HEK293T (cell line): ENCODE measurements around the gene APOBEC3F.
"Not testable (repeated sequence)": the region's sequence is repeated elsewhere in the genome, so short reads cannot be mapped to it uniquely, and the experiment has no call there.

Experiments
- CTCF ChIA-PET: fragments of 350-600 bp; formaldehyde crosslinking; extraction: SDS; loops from one replicate; lab custom pipeline; 2021; ENCODE audit warnings: antibody characterized with exemption, inconsistent platforms; lab: Yijun Ruan, JAX
- POLR2A ChIA-PET: fragments of 350-600 bp; formaldehyde crosslinking; extraction: SDS; loops from one replicate; lab custom pipeline; 2020; ENCODE audit warnings: antibody characterized with exemption, inconsistent platforms; lab: Yijun Ruan, JAX
- DNase-seq: peaks from one replicate; pipeline ENCODE4 v3.0.0; 2012; ENCODE audit warnings: mixed read lengths; ENCODE audit errors: extremely low spot score
- ARNT ChIP-seq: fragments of 450-650 bp; IDR thresholded peaks from 2 replicates; pipeline ENCODE4 v1.6.1; 2017; ENCODE audit warnings: mild to moderate bottlenecking
- BHLHE40 ChIP-seq: fragments of 450-650 bp; IDR thresholded peaks from 2 replicates; pipeline ENCODE4 v1.6.1; 2016; ENCODE audit warnings: mild to moderate bottlenecking, moderate library complexity, borderline replicate concordance
- CTBP1 ChIP-seq: fragments of 450-650 bp; IDR thresholded peaks from 2 replicates; pipeline ENCODE4 v1.6.1; 2016; ENCODE audit warnings: borderline replicate concordance
- ELF4 ChIP-seq: fragments of 450-650 bp; IDR thresholded peaks from 2 replicates; pipeline ENCODE4 v1.6.1; 2017; ENCODE audit warnings: antibody characterized with exemption
- FOXA1 ChIP-seq: fragments of 450-650 bp; IDR thresholded peaks from 2 replicates; pipeline ENCODE4 v1.6.1; 2016; ENCODE audit warnings: mild to moderate bottlenecking
- FOXK2 ChIP-seq: fragments of 450-650 bp; IDR thresholded peaks from 2 replicates; pipeline ENCODE4 v1.6.1; 2016; ENCODE audit warnings: mild to moderate bottlenecking
- FOXM1 ChIP-seq: fragments of 450-650 bp; IDR thresholded peaks from 2 replicates; pipeline ENCODE4 v1.6.1; 2017; ENCODE audit warnings: mild to moderate bottlenecking, borderline replicate concordance
- HDGF ChIP-seq: fragments of 450-650 bp; IDR thresholded peaks from 2 replicates; pipeline ENCODE4 v1.6.1; 2017; ENCODE audit warnings: antibody characterized with exemption, borderline replicate concordance
- L3MBTL2 ChIP-seq: fragments of 450-650 bp; conservative IDR thresholded peaks from 2 replicates; pipeline ENCODE4 v1.6.1; 2016; ENCODE audit warnings: mild to moderate bottlenecking
- LEF1 ChIP-seq: fragments of 450-650 bp; IDR thresholded peaks from 2 replicates; pipeline ENCODE4 v1.6.1; 2017; ENCODE audit warnings: mild to moderate bottlenecking, borderline replicate concordance
- NFRKB ChIP-seq: fragments of 450-650 bp; IDR thresholded peaks from 2 replicates; pipeline ENCODE4 v1.6.1; 2016; ENCODE audit warnings: mild to moderate bottlenecking, moderate library complexity
- PKNOX1 ChIP-seq: fragments of 450-650 bp; IDR thresholded peaks from 2 replicates; pipeline ENCODE4 v1.6.1; 2016
- SP1 ChIP-seq: fragments of 450-650 bp; IDR thresholded peaks from 2 replicates; pipeline ENCODE4 v1.6.1; 2017
- SUZ12 ChIP-seq: fragments of 450-650 bp; IDR thresholded peaks from 2 replicates; pipeline ENCODE4 v1.6.1; 2016; ENCODE audit warnings: mild to moderate bottlenecking
- TARDBP ChIP-seq: fragments of 450-650 bp; IDR thresholded peaks from 2 replicates; pipeline ENCODE4 v1.6.1; 2016
- ZNF384 ChIP-seq: fragments of 450-650 bp; IDR thresholded peaks from 2 replicates; pipeline ENCODE4 v1.6.1; 2016

Gene APOBEC3F

GRCh38 chr22:39012533-39013511 lies 27.8 kb upstream of the APOBEC3F start:
- CTCF ChIA-PET, result no interaction called here
- POLR2A ChIA-PET, result interaction anchor here (1.5 kb wide), 1 partner anchor 10 kb away, joined by 3 read pairs; no protein-coding TSS in a partner anchor
- DNase-seq, result no peak
- TF ChIP-seq L3MBTL2 (no peak), NFRKB (no peak)

GRCh38 chr22:39013561-39013941 lies 27.1 kb upstream of the APOBEC3F start:
- POLR2A ChIA-PET, result interaction anchor here (1.5 kb wide), 1 partner anchor 10 kb away, joined by 3 read pairs; no protein-coding TSS in a partner anchor
- CTCF ChIA-PET, result interaction anchor here (1.5 kb wide), 1 partner anchor 245 kb away, joined by 4 read pairs; no protein-coding TSS in a partner anchor
- DNase-seq, result not testable (repeated sequence)

- DNase-seq, result peak; percentile 58
- CTCF ChIA-PET, result interaction anchor here (1.5 kb wide), 1 partner anchor 245 kb away, joined by 4 read pairs; no protein-coding TSS in a partner anchor
- POLR2A ChIA-PET, result interaction anchor here (0.6 to 1.5 kb wide), 3 partner anchors 11 to 135 kb away, joined by 3 read pairs; no protein-coding TSS in a partner anchor
- TF ChIP-seq L3MBTL2 (peak; percentile 57), ELF4 (no peak)
These were observed 26.5 kb upstream of the APOBEC3F start, which contains the start of gene APOBEC3C for GRCh38 chr22:39013942-39014722. APOBEC3C (plus strand) TSS chr22:39014257; CDS start chr22:39014363, 106 bp downstream.

- CTCF ChIA-PET, result interaction anchor here (1.5 kb wide), 1 partner anchor 246 kb away, joined by 4 read pairs; no protein-coding TSS in a partner anchor
- POLR2A ChIA-PET, result interaction anchor here (0.6 kb wide), 2 partner anchors 33 to 134 kb away, joined by 3 read pairs; no protein-coding TSS in a partner anchor
- DNase-seq, result not testable (repeated sequence)
These were observed 25.9 kb upstream of the APOBEC3F start for GRCh38 chr22:39014723-39015121.

GRCh38 chr22:39016592-39016991 lies 24.1 kb upstream of the APOBEC3F start:
- no peak for TF ChIP-seq ARNT
- no peak for TF ChIP-seq FOXK2
- TF ChIP-seq FOXA1, result no peak
- no peak for TF ChIP-seq ZNF384
- no peak for TF ChIP-seq HDGF
- no peak for TF ChIP-seq ELF4
- TF ChIP-seq SUZ12, result no peak
- TF ChIP-seq CTBP1, result no peak
- TF ChIP-seq BHLHE40, result no peak
- TF ChIP-seq LEF1, result no peak
- no peak for TF ChIP-seq NFRKB
- no peak for TF ChIP-seq FOXM1
- TF ChIP-seq TARDBP, result no peak
- TF ChIP-seq PKNOX1, result no peak
- no peak for TF ChIP-seq L3MBTL2
- TF ChIP-seq SP1, result no peak
- CTCF ChIA-PET, result no interaction called here
- POLR2A ChIA-PET, result no interaction called here

GRCh38 chr22:39017596-39018365 lies 22.9 kb upstream of the APOBEC3F start:
- ChIA-PET CTCF (no interaction called here), POLR2A (no interaction called here)
- DNase-seq, result no peak
- TF ChIP-seq PKNOX1 (no peak), ARNT (no peak), SP1 (no peak), FOXM1 (no peak), ELF4 (no peak), FOXA1 (no peak), HDGF (no peak)

More at GRCh38 chr22:39016592-39016991, 24.1 kb upstream of the APOBEC3F start:
- no peak for DNase-seq

- POLR2A ChIA-PET, result interaction anchor here (0.7 kb wide), 1 partner anchor 300 kb away, joined by 3 read pairs; the partner anchor contains the start of gene RPL3
- DNase-seq, CTCF ChIA-PET: not testable (repeated sequence)
These were observed 20.5 kb upstream of the APOBEC3F start for GRCh38 chr22:39020021-39020651.
